WTC11 (cell line): ENCODE measurements around the gene ALK. TPM values are rescaled to one million over a fixed set of nuclear protein-coding genes. Genes with fewer than 3 reads are reported as not detected.

Experiments used
- ATAC-seq: fragments of 200-7000 bp; cut with Tn5 transposase; 2 replicates; pipeline ENCODE4 v1.10.0; 2021; ENCODE audit warnings: mild to moderate bottlenecking, moderate library complexity
- CTCF ChIA-PET: fragments of 300-600 bp; sonication (Branson Sonifier 250); formaldehyde crosslinking; loops from one replicate; lab custom pipeline; 2021; ENCODE audit warnings: antibody characterized with exemption; lab: Charles Lee
- POLR2A ChIA-PET: fragments of 350-600 bp; sonication (Branson Sonifier 250); formaldehyde crosslinking; loops from one replicate; lab custom pipeline; 2021; ENCODE audit warnings: antibody characterized with exemption; lab: Charles Lee
- DNase-seq: peaks from one replicate; pipeline ENCODE4 v3.0.0; 2021; ENCODE audit warnings: low spot score
- H3K27ac Mint-ChIP-seq: 2 replicates; pipeline ENCODE4 v1.8.0; 2021; ENCODE audit warnings: mixed read lengths
- H3K27me3 Mint-ChIP-seq: 2 replicates; pipeline ENCODE4 v1.8.0; 2021; ENCODE audit warnings: low read depth, mild to moderate bottlenecking, moderate library complexity, mixed read lengths
- H3K36me3 Mint-ChIP-seq: 2 replicates; pipeline ENCODE4 v1.8.0; 2021; ENCODE audit warnings: mixed read lengths
- H3K4me1 Mint-ChIP-seq: 2 replicates; pipeline ENCODE4 v1.8.0; 2022; ENCODE audit warnings: mixed read lengths
- H3K4me3 Mint-ChIP-seq: 2 replicates; pipeline ENCODE4 v1.8.0; 2021; ENCODE audit warnings: mild to moderate bottlenecking, moderate library complexity, mixed read lengths
- H3K9me3 Mint-ChIP-seq: 2 replicates; pipeline ENCODE4 v1.8.0; 2021; ENCODE audit warnings: mixed read lengths
- AFF4 ChIP-seq: sonication (generic); formaldehyde crosslinking; IDR thresholded peaks from 2 replicates; pipeline ENCODE4 v1.8.1; 2023; ENCODE audit warnings: mild to moderate bottlenecking, missing genetic modification reagents, borderline replicate concordance
- CDX4 ChIP-seq: fragments of 250-450 bp; sonication (Bioruptor Pico); IDR thresholded peaks from 2 replicates; pipeline ENCODE4 v1.9.0; 2021; ENCODE audit warnings: moderate library complexity, mild to moderate bottlenecking, inconsistent platforms, borderline replicate concordance
- MLX ChIP-seq: sonication (generic); formaldehyde crosslinking; IDR thresholded peaks from 2 replicates; pipeline ENCODE4 v1.8.1; 2023; ENCODE audit warnings: mild to moderate bottlenecking, missing genetic modification reagents, moderate library complexity
- PRRX2 ChIP-seq: fragments of 250-450 bp; sonication (Bioruptor Pico); IDR thresholded peaks from 2 replicates; pipeline ENCODE4 v1.8.0; 2021; ENCODE audit warnings: mild to moderate bottlenecking
- ZNF121 ChIP-seq: sonication (generic); formaldehyde crosslinking; IDR thresholded peaks from 2 replicates; pipeline ENCODE4 v1.8.0; 2023; ENCODE audit warnings: missing genetic modification reagents
- total RNA-seq: library from RNA; stranded (reverse); gene quantifications from 3 replicates; pipeline ENCODE4 v1.2.3, GENCODE V29; 2021
- TF ChIP-seq, protein P1 (sequence below): sonication (generic); formaldehyde crosslinking; IDR thresholded peaks from 2 replicates; pipeline ENCODE4 v1.8.0; 2022; ENCODE audit warnings: missing genetic modification reagents
- TF ChIP-seq, protein P2 (sequence below): sonication (generic); formaldehyde crosslinking; IDR thresholded peaks from 2 replicates; pipeline ENCODE4 v1.8.0; 2023; ENCODE audit warnings: missing genetic modification reagents
- TF ChIP-seq, protein P3 (sequence below): fragments of 200-600 bp; IDR thresholded peaks from 2 replicates; pipeline ENCODE4 v1.8.0; 2022; ENCODE audit warnings: antibody characterized with exemption

ALK gene
- total RNA-seq, 1 experiment from 2014 or later = not detected

DNA sequence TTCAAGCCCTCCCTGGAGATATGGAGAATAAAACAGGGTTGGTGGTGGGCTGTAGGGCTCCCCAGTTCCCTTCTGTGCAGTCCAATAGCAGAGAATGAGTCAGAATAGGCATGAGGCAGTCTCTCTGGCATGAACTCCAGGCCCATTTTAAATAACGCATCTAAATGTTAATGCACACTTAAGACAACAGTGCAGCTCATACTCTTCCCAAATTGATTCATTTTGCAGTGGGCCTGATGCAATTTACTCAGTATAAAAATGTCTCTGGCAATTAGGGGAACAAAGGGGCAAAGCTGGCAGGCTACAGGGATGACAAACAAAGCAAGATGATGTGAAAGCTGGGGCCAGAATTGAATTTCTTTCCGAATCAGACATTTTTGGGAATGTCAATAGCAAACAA is 403.4 kb downstream of the ALK start (continued):
- TF ChIP-seq MLX (CRISPR knock-in tag) (no peak), ZNF121 (CRISPR knock-in tag) (no peak), CDX4 (CRISPR knock-in tag) (no peak)
- TF ChIP-seq, all 79 proteins: peak for 0

DNA sequence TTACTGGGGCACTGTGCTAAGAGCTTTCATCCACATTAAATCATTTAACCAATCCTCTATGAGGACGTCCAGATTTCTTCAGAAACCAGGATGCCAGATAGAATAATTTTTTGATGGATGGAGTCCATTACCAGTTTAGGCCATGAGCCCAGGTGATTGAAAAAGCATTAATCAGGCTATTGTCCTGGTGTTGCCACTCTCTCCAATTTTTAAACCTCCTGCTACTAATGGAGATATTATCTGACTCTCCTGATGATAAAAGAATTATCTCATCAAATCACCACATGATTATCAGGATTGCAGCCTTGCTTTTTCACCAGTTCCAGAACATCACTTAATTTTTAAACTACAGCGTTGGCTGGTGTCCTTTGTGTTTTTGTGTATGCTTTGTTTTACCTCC is 404.0 kb downstream of the ALK start:
- H3K27me3 Mint-ChIP-seq = no peaks in the 10 kb centered on the region
- H3K27ac Mint-ChIP-seq = no peak overlapping the region
- no peak overlapping the region for H3K4me3 Mint-ChIP-seq
- DNase-seq (no peak), ATAC-seq (no peak)
- H3K9me3 Mint-ChIP-seq = peaks cover 18% of the 10 kb centered on the region
- CTCF ChIA-PET = no interaction called here
- POLR2A ChIA-PET = no interaction called here
- no peak for TF ChIP-seq AFF4 (CRISPR knock-in tag)
- TF ChIP-seq, protein P1, sequence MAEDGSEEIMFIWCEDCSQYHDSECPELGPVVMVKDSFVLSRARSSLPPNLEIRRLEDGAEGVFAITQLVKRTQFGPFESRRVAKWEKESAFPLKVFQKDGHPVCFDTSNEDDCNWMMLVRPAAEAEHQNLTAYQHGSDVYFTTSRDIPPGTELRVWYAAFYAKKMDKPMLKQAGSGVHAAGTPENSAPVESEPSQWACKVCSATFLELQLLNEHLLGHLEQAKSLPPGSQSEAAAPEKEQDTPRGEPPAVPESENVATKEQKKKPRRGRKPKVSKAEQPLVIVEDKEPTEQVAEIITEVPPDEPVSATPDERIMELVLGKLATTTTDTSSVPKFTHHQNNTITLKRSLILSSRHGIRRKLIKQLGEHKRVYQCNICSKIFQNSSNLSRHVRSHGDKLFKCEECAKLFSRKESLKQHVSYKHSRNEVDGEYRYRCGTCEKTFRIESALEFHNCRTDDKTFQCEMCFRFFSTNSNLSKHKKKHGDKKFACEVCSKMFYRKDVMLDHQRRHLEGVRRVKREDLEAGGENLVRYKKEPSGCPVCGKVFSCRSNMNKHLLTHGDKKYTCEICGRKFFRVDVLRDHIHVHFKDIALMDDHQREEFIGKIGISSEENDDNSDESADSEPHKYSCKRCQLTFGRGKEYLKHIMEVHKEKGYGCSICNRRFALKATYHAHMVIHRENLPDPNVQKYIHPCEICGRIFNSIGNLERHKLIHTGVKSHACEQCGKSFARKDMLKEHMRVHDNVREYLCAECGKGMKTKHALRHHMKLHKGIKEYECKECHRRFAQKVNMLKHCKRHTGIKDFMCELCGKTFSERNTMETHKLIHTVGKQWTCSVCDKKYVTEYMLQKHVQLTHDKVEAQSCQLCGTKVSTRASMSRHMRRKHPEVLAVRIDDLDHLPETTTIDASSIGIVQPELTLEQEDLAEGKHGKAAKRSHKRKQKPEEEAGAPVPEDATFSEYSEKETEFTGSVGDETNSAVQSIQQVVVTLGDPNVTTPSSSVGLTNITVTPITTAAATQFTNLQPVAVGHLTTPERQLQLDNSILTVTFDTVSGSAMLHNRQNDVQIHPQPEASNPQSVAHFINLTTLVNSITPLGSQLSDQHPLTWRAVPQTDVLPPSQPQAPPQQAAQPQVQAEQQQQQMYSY (CRISPR knock-in tag) = no peak
- peaks cover 8% of the 10 kb centered on the region for H3K4me1 Mint-ChIP-seq
- no peaks in the 10 kb centered on the region for H3K36me3 Mint-ChIP-seq

DNA sequence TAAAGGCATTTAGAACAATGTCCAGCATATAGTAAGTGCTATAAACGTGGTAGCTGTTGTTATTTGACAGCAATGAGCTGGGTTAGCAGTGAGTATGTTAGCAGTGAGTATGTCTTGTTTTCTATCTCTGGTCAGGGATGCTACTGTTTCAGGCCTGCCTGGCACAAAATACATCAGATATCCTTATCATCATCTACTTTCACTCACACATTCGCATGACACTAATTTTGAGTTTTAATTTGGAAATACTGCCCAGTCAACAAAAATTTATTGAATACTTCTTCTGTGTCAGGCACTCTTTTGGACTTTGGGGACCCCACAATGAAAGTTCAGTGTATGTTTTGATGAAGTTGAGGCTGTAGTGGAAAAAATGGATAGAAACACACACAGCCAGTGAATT is 404.6 kb downstream of the ALK start:
- Mint-ChIP-seq H3K36me3 (no peaks in the 10 kb centered on the region), H3K27me3 (no peaks in the 10 kb centered on the region), H3K4me3 (no peak overlapping the region), H3K9me3 (peaks cover 18% of the 10 kb centered on the region), H3K27ac (no peak overlapping the region), H3K4me1 (peaks cover 3% of the 10 kb centered on the region; the same call in 1 of the 2 replicates)
- DNase-seq (no peak), ATAC-seq (no peak)
- TF ChIP-seq, protein P2, sequence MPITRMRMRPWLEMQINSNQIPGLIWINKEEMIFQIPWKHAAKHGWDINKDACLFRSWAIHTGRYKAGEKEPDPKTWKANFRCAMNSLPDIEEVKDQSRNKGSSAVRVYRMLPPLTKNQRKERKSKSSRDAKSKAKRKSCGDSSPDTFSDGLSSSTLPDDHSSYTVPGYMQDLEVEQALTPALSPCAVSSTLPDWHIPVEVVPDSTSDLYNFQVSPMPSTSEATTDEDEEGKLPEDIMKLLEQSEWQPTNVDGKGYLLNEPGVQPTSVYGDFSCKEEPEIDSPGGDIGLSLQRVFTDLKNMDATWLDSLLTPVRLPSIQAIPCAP = no peak
- TF ChIP-seq PRRX2 (CRISPR knock-in tag) = no peak
- TF ChIP-seq, protein P3, sequence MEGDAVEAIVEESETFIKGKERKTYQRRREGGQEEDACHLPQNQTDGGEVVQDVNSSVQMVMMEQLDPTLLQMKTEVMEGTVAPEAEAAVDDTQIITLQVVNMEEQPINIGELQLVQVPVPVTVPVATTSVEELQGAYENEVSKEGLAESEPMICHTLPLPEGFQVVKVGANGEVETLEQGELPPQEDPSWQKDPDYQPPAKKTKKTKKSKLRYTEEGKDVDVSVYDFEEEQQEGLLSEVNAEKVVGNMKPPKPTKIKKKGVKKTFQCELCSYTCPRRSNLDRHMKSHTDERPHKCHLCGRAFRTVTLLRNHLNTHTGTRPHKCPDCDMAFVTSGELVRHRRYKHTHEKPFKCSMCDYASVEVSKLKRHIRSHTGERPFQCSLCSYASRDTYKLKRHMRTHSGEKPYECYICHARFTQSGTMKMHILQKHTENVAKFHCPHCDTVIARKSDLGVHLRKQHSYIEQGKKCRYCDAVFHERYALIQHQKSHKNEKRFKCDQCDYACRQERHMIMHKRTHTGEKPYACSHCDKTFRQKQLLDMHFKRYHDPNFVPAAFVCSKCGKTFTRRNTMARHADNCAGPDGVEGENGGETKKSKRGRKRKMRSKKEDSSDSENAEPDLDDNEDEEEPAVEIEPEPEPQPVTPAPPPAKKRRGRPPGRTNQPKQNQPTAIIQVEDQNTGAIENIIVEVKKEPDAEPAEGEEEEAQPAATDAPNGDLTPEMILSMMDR = no peak
- POLR2A ChIA-PET = no interaction called here
- CTCF ChIA-PET = interaction anchor here (0.5 kb wide), 1 partner anchor 87 kb away, joined by 3 read pairs; no protein-coding TSS in a partner anchor
